ENCODE measurements around the gene SLCO2B1. TPM values are rescaled to one million over a fixed set of nuclear protein-coding genes. Genes with fewer than 3 reads are reported as not detected.

Gene SLCO2B1
- total RNA-seq, 1 donor from 2014 or later: 2.6 TPM

GRCh38 chr11:75132080-75132479, 18.8 kb upstream of the SLCO2B1 start:
- no peak for TF ChIP-seq EZH2 (IDR thresholded peaks at IDR 0.05; ENCODE audit: insufficient read depth, low read length)
- no peak for TF ChIP-seq CTCF (IDR thresholded peaks at IDR 0.05; ENCODE audit: insufficient read depth, low read depth, low read length)
- Histone ChIP-seq H3K4me1 (ENCODE audit: insufficient read depth, low read length) (no peaks in the 10 kb centered on the region), H3K36me3 (ENCODE audit: insufficient read depth, low read length) (no peaks in the 10 kb centered on the region), H3K4me2 (ENCODE audit: low read length) (no peak overlapping the region), H3K4me3 (ENCODE audit: insufficient read depth, low read depth, low read length) (no peak overlapping the region), H3K27me3 (ENCODE audit: insufficient read depth, low read length) (peaks cover 21% of the 10 kb centered on the region), H3K9me3 (ENCODE audit: insufficient read depth, low read depth, low read length) (peaks cover 3% of the 10 kb centered on the region), H4K20me1 (ENCODE audit: insufficient read depth, low read length) (no peaks in the 10 kb centered on the region), H3K9ac (ENCODE audit: low read length) (no peak overlapping the region), H3K79me2 (ENCODE audit: insufficient read depth, low read length) (no peaks in the 10 kb centered on the region), H2AFZ (ENCODE audit: low read depth, low read length) (no peak overlapping the region), H3K27ac (ENCODE audit: low read depth, low read length) (no peak overlapping the region)
- Mint-ChIP-seq H3K27ac (ENCODE audit: unreplicated experiment) (no peak overlapping the region), H3K36me3 (ENCODE audit: low read depth, unreplicated experiment) (no peaks in the 10 kb centered on the region), H3K27me3 (ENCODE audit: low read depth, unreplicated experiment) (peaks cover 10% of the 10 kb centered on the region), H3K4me3 (ENCODE audit: unreplicated experiment) (no peak overlapping the region), H3K4me1 (ENCODE audit: low read depth, unreplicated experiment) (peaks cover 6% of the 10 kb centered on the region), H3K9me3 (ENCODE audit: unreplicated experiment) (peaks cover 10% of the 10 kb centered on the region)
- no peak for FAIRE-seq
- DNase-seq (ENCODE audit: low read depth): no peak

GRCh38 chr11:75133976-75134375, 16.9 kb upstream of the SLCO2B1 start:
- H3K4me2 ChIP-seq (ENCODE audit: low read length): no peak overlapping the region

More at GRCh38 chr11:75133976-75134375, 16.9 kb upstream of the SLCO2B1 start:
- no peaks in the 10 kb centered on the region for H4K20me1 ChIP-seq (ENCODE audit: insufficient read depth, low read length)
- Mint-ChIP-seq H3K27me3 (ENCODE audit: low read depth, unreplicated experiment) (peaks cover 16% of the 10 kb centered on the region), H3K9me3 (ENCODE audit: unreplicated experiment) (peaks cover 5% of the 10 kb centered on the region), H3K36me3 (ENCODE audit: low read depth, unreplicated experiment) (no peaks in the 10 kb centered on the region), H3K4me3 (ENCODE audit: unreplicated experiment) (no peak overlapping the region), H3K4me1 (ENCODE audit: low read depth, unreplicated experiment) (peaks cover 6% of the 10 kb centered on the region), H3K27ac (ENCODE audit: unreplicated experiment) (peak overlapping the region; percentile 59)
- no peak overlapping the region for H3K4me3 ChIP-seq (ENCODE audit: insufficient read depth, low read depth, low read length)
- H3K9ac ChIP-seq (ENCODE audit: low read length): no peak overlapping the region
- TF ChIP-seq CTCF (IDR thresholded peaks at IDR 0.05; ENCODE audit: insufficient read depth, low read depth, low read length): no peak
- no peak for TF ChIP-seq EZH2 (IDR thresholded peaks at IDR 0.05; ENCODE audit: insufficient read depth, low read length)
- no peak overlapping the region for H2AFZ ChIP-seq (ENCODE audit: low read depth, low read length)
- H3K27me3 ChIP-seq (ENCODE audit: insufficient read depth, low read length): peaks cover 25% of the 10 kb centered on the region
- no peaks in the 10 kb centered on the region for H3K9me3 ChIP-seq (ENCODE audit: insufficient read depth, low read depth, low read length)
- no peak overlapping the region for H3K27ac ChIP-seq (ENCODE audit: low read depth, low read length)
- no peaks in the 10 kb centered on the region for H3K79me2 ChIP-seq (ENCODE audit: insufficient read depth, low read length)
- no peaks in the 10 kb centered on the region for H3K36me3 ChIP-seq (ENCODE audit: insufficient read depth, low read length)
- FAIRE-seq: no peak
- H3K4me1 ChIP-seq (ENCODE audit: insufficient read depth, low read length): no peaks in the 10 kb centered on the region
- DNase-seq (ENCODE audit: low read depth): no peak
